ENCODE measurements around the gene MUC5B.

The MUC5B gene

GRCh38 chr11:1280116-1281035 lies 57.5 kb downstream of the MUC5B start:
- no peaks in the 10 kb centered on the region for H3K27me3 ChIP-seq (ENCODE audit: insufficient read depth, low read depth)
- H3K27ac ChIP-seq, result no peak overlapping the region
- H3K4me2 ChIP-seq, result no peak overlapping the region
- TF ChIP-seq, protein P1, sequence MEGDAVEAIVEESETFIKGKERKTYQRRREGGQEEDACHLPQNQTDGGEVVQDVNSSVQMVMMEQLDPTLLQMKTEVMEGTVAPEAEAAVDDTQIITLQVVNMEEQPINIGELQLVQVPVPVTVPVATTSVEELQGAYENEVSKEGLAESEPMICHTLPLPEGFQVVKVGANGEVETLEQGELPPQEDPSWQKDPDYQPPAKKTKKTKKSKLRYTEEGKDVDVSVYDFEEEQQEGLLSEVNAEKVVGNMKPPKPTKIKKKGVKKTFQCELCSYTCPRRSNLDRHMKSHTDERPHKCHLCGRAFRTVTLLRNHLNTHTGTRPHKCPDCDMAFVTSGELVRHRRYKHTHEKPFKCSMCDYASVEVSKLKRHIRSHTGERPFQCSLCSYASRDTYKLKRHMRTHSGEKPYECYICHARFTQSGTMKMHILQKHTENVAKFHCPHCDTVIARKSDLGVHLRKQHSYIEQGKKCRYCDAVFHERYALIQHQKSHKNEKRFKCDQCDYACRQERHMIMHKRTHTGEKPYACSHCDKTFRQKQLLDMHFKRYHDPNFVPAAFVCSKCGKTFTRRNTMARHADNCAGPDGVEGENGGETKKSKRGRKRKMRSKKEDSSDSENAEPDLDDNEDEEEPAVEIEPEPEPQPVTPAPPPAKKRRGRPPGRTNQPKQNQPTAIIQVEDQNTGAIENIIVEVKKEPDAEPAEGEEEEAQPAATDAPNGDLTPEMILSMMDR (conservative IDR thresholded peaks at IDR 0.05; ENCODE audit: low read depth, low read length), result no peak
- H3K9ac ChIP-seq, result no peak overlapping the region
- no peaks in the 10 kb centered on the region for H4K20me1 ChIP-seq (ENCODE audit: insufficient read depth)
- no peak overlapping the region for H2AFZ ChIP-seq (ENCODE audit: low read depth)
- no peaks in the 10 kb centered on the region for H3K4me1 ChIP-seq (ENCODE audit: low read depth, poor library complexity, severe bottlenecking)
- no peaks in the 10 kb centered on the region for H3K79me2 ChIP-seq (ENCODE audit: insufficient read depth, low read depth)
- H3K4me3 ChIP-seq (IDR thresholded peaks at IDR 0.05; ENCODE audit: insufficient read depth, low read depth, low read length), result no peak overlapping the region
- H3K36me3 ChIP-seq (ENCODE audit: insufficient read depth), result no peaks in the 10 kb centered on the region

GRCh38 chr11:1281326-1281973 lies 58.6 kb downstream of the MUC5B start:
- Histone ChIP-seq H3K9ac (no peak overlapping the region), H3K4me2 (no peak overlapping the region), H2AFZ (ENCODE audit: low read depth) (no peak overlapping the region), H3K4me3 (IDR thresholded peaks at IDR 0.05; ENCODE audit: insufficient read depth, low read depth, low read length) (no peak overlapping the region), H3K4me1 (ENCODE audit: low read depth, poor library complexity, severe bottlenecking) (no peaks in the 10 kb centered on the region), H3K27ac (no peak overlapping the region), H3K79me2 (ENCODE audit: insufficient read depth, low read depth) (no peaks in the 10 kb centered on the region), H4K20me1 (ENCODE audit: insufficient read depth) (no peaks in the 10 kb centered on the region), H3K36me3 (ENCODE audit: insufficient read depth) (no peaks in the 10 kb centered on the region), H3K27me3 (ENCODE audit: insufficient read depth, low read depth) (no peaks in the 10 kb centered on the region)
- TF ChIP-seq, protein P1 (conservative IDR thresholded peaks at IDR 0.05; ENCODE audit: low read depth, low read length), result no peak

DNA sequence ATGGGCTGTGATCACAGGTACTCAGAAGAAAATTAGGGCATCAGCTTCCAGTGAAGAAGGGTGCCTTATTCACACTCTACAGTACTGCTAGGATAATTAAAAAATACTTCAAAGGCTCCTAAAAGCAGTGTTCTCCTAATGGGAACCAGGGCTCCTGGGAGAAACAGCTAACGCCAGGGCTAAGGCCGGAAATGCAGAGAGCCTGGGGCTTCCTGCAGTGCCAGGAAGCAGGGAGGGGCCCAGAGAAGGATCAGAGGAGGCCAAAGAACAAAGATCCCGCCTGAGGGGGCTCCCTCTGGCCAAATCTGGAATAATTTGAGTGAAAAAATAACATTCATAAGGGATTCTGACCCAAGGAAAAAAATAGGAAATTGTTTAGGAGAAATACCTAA lies 59.1 kb downstream of the MUC5B start:
- Histone ChIP-seq H3K4me2 (no peak overlapping the region), H3K27ac (no peak overlapping the region), H3K4me3 (IDR thresholded peaks at IDR 0.05; ENCODE audit: insufficient read depth, low read depth, low read length) (no peak overlapping the region), H3K9ac (no peak overlapping the region), H3K79me2 (ENCODE audit: insufficient read depth, low read depth) (no peaks in the 10 kb centered on the region), H3K36me3 (ENCODE audit: insufficient read depth) (no peaks in the 10 kb centered on the region), H3K4me1 (ENCODE audit: low read depth, poor library complexity, severe bottlenecking) (no peaks in the 10 kb centered on the region), H4K20me1 (ENCODE audit: insufficient read depth) (no peaks in the 10 kb centered on the region), H2AFZ (ENCODE audit: low read depth) (no peak overlapping the region), H3K27me3 (ENCODE audit: insufficient read depth, low read depth) (no peaks in the 10 kb centered on the region)
- TF ChIP-seq, protein P1 (conservative IDR thresholded peaks at IDR 0.05; ENCODE audit: low read depth, low read length), result no peak

- no peak overlapping the region for H3K4me2 ChIP-seq
- H3K4me1 ChIP-seq (ENCODE audit: low read depth, poor library complexity, severe bottlenecking), result no peaks in the 10 kb centered on the region
- H3K27me3 ChIP-seq (ENCODE audit: insufficient read depth, low read depth), result no peaks in the 10 kb centered on the region
- no peaks in the 10 kb centered on the region for H3K36me3 ChIP-seq (ENCODE audit: insufficient read depth)
- no peak overlapping the region for H3K9ac ChIP-seq
- no peaks in the 10 kb centered on the region for H3K79me2 ChIP-seq (ENCODE audit: insufficient read depth, low read depth)
- H3K27ac ChIP-seq, result no peak overlapping the region
- no peaks in the 10 kb centered on the region for H4K20me1 ChIP-seq (ENCODE audit: insufficient read depth)
- H2AFZ ChIP-seq (ENCODE audit: low read depth), result no peak overlapping the region
- H3K4me3 ChIP-seq (IDR thresholded peaks at IDR 0.05; ENCODE audit: insufficient read depth, low read depth, low read length), result no peak overlapping the region
- TF ChIP-seq, protein P1 (conservative IDR thresholded peaks at IDR 0.05; ENCODE audit: low read depth, low read length), result no peak
Observed at GRCh38 chr11:1283091-1283511, 60.2 kb downstream of the MUC5B start.

Data from KMS-11 (cell line).